H9 (cell line): ENCODE measurements around the gene BTBD1. TPM values are rescaled to one million over a fixed set of nuclear protein-coding genes. Genes with fewer than 3 reads are reported as not detected.

Experiments
- DNase-seq: peaks from one replicate; pipeline ENCODE4 v3.0.0-alpha.2; 2017
- H2AFZ ChIP-seq: one replicate; pipeline ENCODE4 v1.6.1; 2013; ENCODE audit warnings: mild to moderate bottlenecking, low read length, control low read depth, moderate library complexity
- H2AK5ac ChIP-seq: 2 replicates; pipeline ENCODE4 v1.6.1; 2013; ENCODE audit warnings: low read length, control low read depth, mixed read lengths; ENCODE audit not compliant: insufficient read length
- H2BK120ac ChIP-seq: one replicate; pipeline ENCODE4 v1.6.1; 2013; ENCODE audit warnings: low read depth, mild to moderate bottlenecking, low read length, control low read depth, inconsistent platforms; ENCODE audit not compliant: poor library complexity, severe bottlenecking
- H2BK12ac ChIP-seq: 2 replicates; pipeline ENCODE4 v1.6.1; 2013; ENCODE audit warnings: low read length, control low read depth, mixed read lengths, low read depth; ENCODE audit not compliant: insufficient read length
- H2BK15ac ChIP-seq: 2 replicates; pipeline ENCODE4 v1.6.1; 2013; ENCODE audit warnings: low read depth, low read length, control low read depth
- H2BK20ac ChIP-seq: one replicate; pipeline ENCODE4 v1.6.1; 2013; ENCODE audit warnings: low read depth, mild to moderate bottlenecking, low read length, control low read depth, inconsistent platforms; ENCODE audit not compliant: poor library complexity, severe bottlenecking
- H2BK5ac ChIP-seq: 2 replicates; pipeline ENCODE4 v1.6.1; 2013; ENCODE audit warnings: low read length, control low read depth, mixed read lengths; ENCODE audit not compliant: insufficient read length
- H3K14ac ChIP-seq: 2 replicates; pipeline ENCODE4 v1.6.1; 2013; ENCODE audit warnings: low read length, control low read depth; ENCODE audit not compliant: insufficient read depth
- H3K18ac ChIP-seq: 2 replicates; pipeline ENCODE4 v1.6.1; 2013; ENCODE audit warnings: low read depth, mild to moderate bottlenecking, mixed read lengths, low read length, control low read depth; ENCODE audit not compliant: insufficient read length
- H3K23ac ChIP-seq: 2 replicates; pipeline ENCODE4 v1.6.1; 2013; ENCODE audit warnings: low read length, control low read depth, mixed read lengths, low read depth; ENCODE audit not compliant: insufficient read length
- H3K23me2 ChIP-seq: 2 replicates; pipeline ENCODE4 v1.6.1; 2013; ENCODE audit warnings: low read depth, mild to moderate bottlenecking, mixed read lengths, low read length, control low read depth; ENCODE audit not compliant: insufficient read length, poor library complexity, severe bottlenecking
- H3K27ac ChIP-seq: 2 replicates; pipeline ENCODE4 v1.5.1; 2013; ENCODE audit warnings: low read length, control low read depth, mixed read lengths, low read depth; ENCODE audit not compliant: insufficient read length
- H3K27me3 ChIP-seq: 2 replicates; pipeline ENCODE4 v1.6.1; 2013; ENCODE audit warnings: low read length, control low read depth, inconsistent platforms; ENCODE audit not compliant: insufficient read depth
- H3K4ac ChIP-seq: 2 replicates; pipeline ENCODE4 v1.6.1; 2013; ENCODE audit warnings: low read depth, mild to moderate bottlenecking, control low read depth, inconsistent platforms, low read length, moderate library complexity
- H3K4me1 ChIP-seq: 2 replicates; pipeline ENCODE4 v1.6.1; 2013; ENCODE audit warnings: low read length, control low read depth, inconsistent platforms; ENCODE audit not compliant: insufficient read depth
- H3K4me2 ChIP-seq: 2 replicates; pipeline ENCODE4 v1.6.1; 2013; ENCODE audit warnings: low read length, control low read depth, mixed read lengths; ENCODE audit not compliant: insufficient read length, insufficient read depth
- H3K56ac ChIP-seq: 2 replicates; pipeline ENCODE4 v1.6.1; 2013; ENCODE audit warnings: low read depth, mild to moderate bottlenecking, mixed read lengths, low read length, control low read depth; ENCODE audit not compliant: insufficient read length
- H3K79me1 ChIP-seq: 2 replicates; pipeline ENCODE4 v1.6.1; 2013; ENCODE audit warnings: low read depth, mild to moderate bottlenecking, moderate library complexity, low read length, control low read depth, inconsistent platforms; ENCODE audit not compliant: insufficient read depth, poor library complexity, severe bottlenecking
- H3K79me2 ChIP-seq: 2 replicates; pipeline ENCODE4 v1.6.1; 2013; ENCODE audit warnings: low read length, control low read depth, inconsistent platforms; ENCODE audit not compliant: insufficient read depth
- H3K9ac ChIP-seq: 2 replicates; pipeline ENCODE4 v1.6.1; 2013; ENCODE audit warnings: low read length, control low read depth, mixed read lengths; ENCODE audit not compliant: insufficient read length; ENCODE audit errors: extremely low read depth
- H3K9me3 ChIP-seq: one replicate; pipeline ENCODE4 v1.6.1; 2013; ENCODE audit warnings: low read depth, low read length, inconsistent platforms; ENCODE audit not compliant: control insufficient read depth
- H3T11ph ChIP-seq: one replicate; pipeline ENCODE4 v1.6.1; 2013; ENCODE audit warnings: mild to moderate bottlenecking, low read length, control low read depth, inconsistent platforms
- H4K20me1 ChIP-seq: one replicate; pipeline ENCODE4 v1.6.1; 2013; ENCODE audit not compliant: control insufficient read depth, insufficient read length, insufficient read depth
- H4K5ac ChIP-seq: 2 replicates; pipeline ENCODE4 v1.6.1; 2013; ENCODE audit warnings: low read depth, mild to moderate bottlenecking, mixed read lengths, low read length, control low read depth; ENCODE audit not compliant: insufficient read length
- H4K8ac ChIP-seq: replicated peaks from 2 replicates; pipeline ENCODE4 v1.6.1; 2013; ENCODE audit warnings: low read length, control low read depth, mixed read lengths, low read depth; ENCODE audit not compliant: insufficient read length
- H4K91ac ChIP-seq: 2 replicates; pipeline ENCODE4 v1.6.1; 2013; ENCODE audit warnings: low read depth, mild to moderate bottlenecking, moderate library complexity, mixed read lengths, low read length, control low read depth; ENCODE audit not compliant: insufficient read length
- H3K27ac Mint-ChIP-seq, 3 experiments: 2 replicates in 2 of 3; 3 replicates in 1 of 3; pipeline ENCODE4 v1.8.0; 2020 to 2021; ENCODE audit warnings: mixed read lengths in 3 of 3, mild to moderate bottlenecking in 1 of 3, moderate library complexity in 1 of 3
- H3K27me3 Mint-ChIP-seq: 2 replicates; pipeline ENCODE4 v1.8.0; 2021; ENCODE audit warnings: low read depth, mild to moderate bottlenecking, moderate library complexity, mixed read lengths
- H3K36me3 Mint-ChIP-seq, 3 experiments: 2 replicates in 2 of 3; 3 replicates in 1 of 3; pipeline ENCODE4 v1.8.0; 2020 to 2021; ENCODE audit warnings: low read depth in 3 of 3, mixed read lengths in 3 of 3; ENCODE audit not compliant: insufficient read depth in 1 of 3
- H3K4me1 Mint-ChIP-seq, 2 experiments: 2 replicates each; pipeline ENCODE4 v1.8.0; 2020; ENCODE audit warnings: mixed read lengths in 2 of 2
- H3K4me3 Mint-ChIP-seq, 2 experiments: 2 replicates in 1 of 2; 3 replicates in 1 of 2; pipeline ENCODE4 v1.8.0; 2020 to 2021; ENCODE audit warnings: mild to moderate bottlenecking in 2 of 2, mixed read lengths in 2 of 2, moderate library complexity in 1 of 2
- H3K9me3 Mint-ChIP-seq, 2 experiments: 2 replicates in 1 of 2; 3 replicates in 1 of 2; pipeline ENCODE4 v1.8.0; 2020; ENCODE audit warnings: mild to moderate bottlenecking in 2 of 2, mixed read lengths in 2 of 2, moderate library complexity in 1 of 2
- CTCF ChIP-seq: fragments of 200-600 bp; sonication (generic); conservative IDR thresholded peaks from 3 replicates; pipeline ENCODE4 v1.8.0; 2021; ENCODE audit warnings: antibody characterized with exemption, mild to moderate bottlenecking
- WGBS: extraction: QIAGEN DNeasy Blood & Tissue Kit; methylation state at CpG from one replicate; pipeline ENCODE4 v1.1.7; 2013; ENCODE audit warnings: missing lambda C conversion rate, low lambda C conversion rate, mixed read lengths; ENCODE audit not compliant: insufficient read length; ENCODE audit errors: extremely low coverage; 5-methylcytosine and 5-hydroxymethylcytosine counted together
- total RNA-seq: library from RNA; stranded (reverse); gene quantifications from 2 replicates; pipeline ENCODE4 v1.2.1, GENCODE V29; 2021

The BTBD1 gene
- total RNA-seq, 1 experiment from 2014 or later: 43.3 TPM

DNA sequence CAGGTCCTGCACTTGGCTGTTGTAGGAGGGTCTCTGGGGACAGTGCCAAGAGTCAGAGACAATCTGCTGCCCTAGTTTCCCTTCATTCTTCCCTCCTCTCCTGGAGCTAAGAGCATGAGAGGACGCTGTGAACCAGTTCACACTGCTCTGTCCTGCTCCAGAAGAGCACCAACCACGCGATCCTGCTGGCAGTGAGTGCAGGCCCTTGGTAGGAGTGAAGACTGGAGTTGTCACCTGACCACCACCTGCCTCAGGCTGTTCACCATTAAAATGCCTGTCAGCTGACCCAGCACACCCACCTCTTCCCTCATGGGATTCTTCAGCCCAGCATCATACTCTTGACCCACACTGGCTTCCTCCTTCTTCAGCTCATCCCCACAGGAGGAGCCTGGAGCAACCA, 43.3 kb upstream of the BTBD1 start:
- H3K9ac ChIP-seq: no peak overlapping the region
- no peaks in the 10 kb centered on the region; the same call in 1 of the 2 replicates for H3K4me1 ChIP-seq
- H3K14ac ChIP-seq: no peak overlapping the region; the same call in 1 of the 2 replicates
- H3K79me1 ChIP-seq: no peaks in the 10 kb centered on the region
- peaks cover 0 to 4% (median 0%) of the 10 kb centered on the region in 3 experiments; a peak in 3 of 7 replicates for H3K36me3 Mint-ChIP-seq
- no peak overlapping the region for H3K56ac ChIP-seq
- no peaks in the 10 kb centered on the region for H3K9me3 ChIP-seq
- no CpG with 5 or more reads among the region's 3 CpGs for WGBS
- H3T11ph ChIP-seq: no peak overlapping the region
- H3K18ac ChIP-seq: no peak overlapping the region
- no peak overlapping the region for H2BK120ac ChIP-seq
- no peak overlapping the region for H3K27ac ChIP-seq
- H4K5ac ChIP-seq: no peak overlapping the region
- H3K4me1 Mint-ChIP-seq: peaks cover 5 to 18% of the 10 kb centered on the region in 2 experiments; a peak in 3 of 4 replicates
- no peak overlapping the region for H2AFZ ChIP-seq
- H2BK12ac ChIP-seq: no peak overlapping the region
- H2AK5ac ChIP-seq: no peak overlapping the region
- H2BK20ac ChIP-seq: no peak overlapping the region
- no peaks in the 10 kb centered on the region for H3K79me2 ChIP-seq
- no peaks in the 10 kb centered on the region for H4K20me1 ChIP-seq
- no peak overlapping the region for H3K4me2 ChIP-seq
- H4K8ac ChIP-seq: no peak overlapping the region
- H4K91ac ChIP-seq: no peak overlapping the region
- peaks cover 6% of the 10 kb centered on the region; the same call in 1 of the 2 replicates for H3K27me3 ChIP-seq
- peaks cover 2% of the 10 kb centered on the region for H3K23me2 ChIP-seq
- no peak overlapping the region for H3K4ac ChIP-seq
- no peak overlapping the region for H2BK5ac ChIP-seq
- no peak overlapping the region for H2BK15ac ChIP-seq
- DNase-seq: no peak
- no peak overlapping the region for H3K23ac ChIP-seq
- H3K4me3 Mint-ChIP-seq: no peak overlapping the region
- no peak for TF ChIP-seq CTCF
- H3K27ac Mint-ChIP-seq: no peak overlapping the region
- peaks cover 0 to 6% of the 10 kb centered on the region in 2 experiments; a peak in 2 of 5 replicates for H3K9me3 Mint-ChIP-seq
- H3K27me3 Mint-ChIP-seq: peaks cover 43% of the 10 kb centered on the region
